Activated gamma-delta T cell treated with anti-CD3 and anti-CD28 coated beads, Interleukin-2, amount 50 U/mL, for 16 hours (primary cell): ENCODE results near the gene CLTB.

ENCODE experiments used
- DNase-seq: peaks from one replicate; pipeline ENCODE4 v3.0.0-alpha.2; 2020; ENCODE audit warnings: low read depth

Gene CLTB

DNA sequence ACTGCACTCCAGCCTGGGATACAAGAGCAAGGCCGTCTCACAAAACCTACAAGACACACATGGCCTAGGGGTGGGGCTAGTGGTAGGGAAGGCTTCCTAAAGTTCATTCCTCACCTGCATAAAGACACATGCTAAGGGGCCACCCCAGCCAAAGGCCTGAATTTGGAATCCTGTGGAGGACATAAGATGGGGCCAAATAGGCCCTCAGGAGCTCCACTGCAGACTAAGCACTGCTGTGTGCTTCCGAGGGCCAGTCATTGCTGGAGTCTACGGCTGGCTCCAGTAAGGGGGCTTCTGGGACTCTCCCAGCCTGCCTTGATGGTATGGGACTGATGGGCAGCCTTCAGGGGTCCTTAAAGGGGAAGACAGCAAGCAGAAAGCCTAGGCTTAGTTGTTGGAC is 33.6 kb downstream of the CLTB start:
- no peak for DNase-seq

- DNase-seq: no peak
Measured at GRCh38 chr5:176381979-176382378, 34.4 kb downstream of the CLTB start.

GRCh38 chr5:176381423-176381822 is 34.9 kb downstream of the CLTB start:
- DNase-seq: no peak

- no peak for DNase-seq
Measured at GRCh38 chr5:176379881-176380280, 36.5 kb downstream of the CLTB start.

DNA sequence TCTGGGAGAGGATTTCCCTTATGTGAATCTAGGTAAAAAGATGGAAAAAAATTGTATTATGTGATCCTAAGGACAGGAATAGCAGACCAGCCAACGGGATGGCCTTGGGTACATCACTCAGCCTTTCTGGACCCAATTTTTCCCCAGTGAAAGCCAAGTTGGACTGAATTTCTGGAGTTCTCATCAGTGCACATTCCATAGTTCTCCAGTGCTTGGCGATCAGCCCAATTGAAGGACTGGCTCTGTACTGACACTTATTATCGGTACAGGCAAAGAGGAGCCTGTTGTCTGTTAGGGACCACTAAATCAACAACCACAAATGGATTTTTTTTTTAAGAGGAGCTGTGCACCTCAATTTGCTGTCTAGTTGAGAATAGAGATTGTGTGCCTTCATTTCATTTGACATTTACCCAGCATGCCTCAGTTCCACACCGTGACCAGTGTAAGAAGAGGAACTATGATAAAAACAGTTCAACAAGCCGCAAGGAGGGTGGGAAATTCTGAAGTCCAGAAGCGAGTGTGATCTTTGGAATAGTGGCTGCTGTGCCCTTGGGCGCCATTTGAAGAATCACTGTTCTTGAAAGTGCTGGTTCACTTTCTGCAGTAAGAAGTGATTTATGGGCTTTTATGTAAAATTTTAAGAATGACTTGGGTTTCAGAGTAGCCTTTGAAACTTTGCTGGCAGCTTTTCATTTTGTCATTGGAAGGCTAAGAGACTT is 43.1 kb downstream of the CLTB start:
- no peak for DNase-seq

DNA sequence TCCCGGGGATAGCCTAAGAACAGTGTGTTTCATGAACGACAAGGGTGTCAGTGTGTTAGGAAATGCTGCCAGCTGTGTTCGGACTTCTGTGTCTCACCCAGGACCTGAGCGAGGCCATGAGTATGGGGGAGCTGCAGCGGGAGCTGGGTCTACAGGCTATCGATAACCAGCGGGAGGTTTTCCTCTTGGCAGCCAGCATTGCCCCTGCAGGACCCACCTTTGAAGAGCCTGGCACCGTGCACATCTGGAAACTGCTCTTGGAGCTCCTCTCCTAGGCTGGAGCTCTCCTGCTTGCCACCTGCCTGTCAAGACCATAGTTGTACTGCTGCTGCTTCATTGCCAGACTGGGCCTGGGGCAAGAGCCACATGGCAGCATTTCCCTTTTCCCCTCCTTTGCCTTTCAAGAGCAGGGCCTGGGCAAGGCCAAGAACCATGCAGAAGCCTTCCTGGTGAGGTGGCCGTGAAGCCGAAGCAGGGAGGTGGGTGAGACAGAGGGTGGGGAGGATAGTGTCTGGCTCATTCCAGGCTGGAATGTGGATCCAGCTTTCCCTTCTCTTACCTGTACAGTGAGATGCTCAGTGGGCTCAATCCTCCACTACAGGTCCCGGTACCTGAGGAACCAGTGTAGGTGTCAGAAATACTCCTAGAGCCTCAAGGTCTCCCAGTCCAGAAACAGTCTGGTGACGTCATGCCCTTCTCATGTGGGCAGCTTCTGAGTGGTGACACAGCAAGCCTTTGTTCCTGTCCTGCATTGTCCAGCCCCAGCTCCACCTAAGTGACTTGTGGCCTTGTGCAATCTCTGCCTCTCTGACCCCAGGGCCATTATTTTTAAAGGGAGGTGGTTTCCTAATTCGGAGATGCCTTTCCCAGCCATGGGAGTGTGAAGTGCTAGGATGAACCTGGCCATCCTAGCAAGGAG is 44.5 kb downstream of the CLTB start:
- DNase-seq: no peak

DNA sequence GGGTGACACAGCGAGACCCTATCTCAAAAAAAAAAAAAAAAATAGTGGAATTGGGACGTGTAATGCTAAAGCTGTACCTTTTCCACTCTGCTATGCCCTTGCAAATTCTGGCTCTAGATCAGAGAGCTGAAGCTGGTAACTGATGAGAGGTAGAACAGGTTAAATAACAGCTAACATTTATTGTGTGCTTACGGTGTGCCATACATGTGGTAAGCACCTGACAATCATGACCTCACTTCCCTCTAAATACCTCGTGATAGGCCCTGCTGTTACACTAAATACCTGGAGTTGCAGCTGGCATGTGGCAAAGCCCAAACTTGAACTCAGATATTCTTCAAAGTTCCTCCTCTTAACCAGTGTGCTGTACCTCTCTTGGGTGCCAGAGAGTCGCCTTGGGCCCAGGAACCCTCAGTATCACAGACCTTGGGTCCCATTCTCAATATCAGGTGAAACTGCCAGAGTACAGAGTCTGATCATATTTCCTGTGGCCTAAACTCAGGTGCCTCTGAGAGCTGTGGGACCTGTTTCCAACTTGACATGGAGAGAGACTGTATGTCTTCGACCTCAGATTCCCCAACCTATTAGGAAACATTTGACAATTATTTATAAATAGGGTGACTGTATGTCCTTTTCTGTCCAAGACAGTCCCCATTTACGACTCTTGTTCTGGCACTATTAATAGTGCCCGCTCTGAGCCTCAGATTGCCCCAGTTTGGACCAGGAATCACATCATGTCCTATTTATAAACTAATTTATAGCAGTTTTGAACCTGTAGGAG is 46.2 kb downstream of the CLTB start:
- no peak for DNase-seq

DNA sequence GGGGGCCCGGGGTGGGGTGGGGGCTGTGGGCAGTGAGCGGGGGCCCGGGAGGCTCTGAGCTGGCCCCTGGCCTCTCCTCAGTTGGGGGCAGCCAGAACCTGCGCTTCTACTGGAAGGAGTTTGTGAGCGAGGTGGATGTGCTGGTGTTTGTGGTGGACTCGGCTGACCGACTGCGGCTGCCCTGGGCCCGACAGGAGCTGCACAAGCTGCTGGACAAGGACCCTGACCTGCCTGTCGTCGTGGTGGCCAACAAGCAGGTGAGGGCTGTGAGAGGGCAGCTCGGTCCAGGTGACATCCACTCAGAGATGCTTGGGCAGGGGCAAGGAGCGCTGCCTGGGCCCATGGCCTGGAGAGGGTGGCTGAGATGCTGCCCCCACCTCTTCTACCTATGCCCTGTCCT is 47.6 kb downstream of the CLTB start:
- no peak for DNase-seq

- DNase-seq: no peak
Measured at GRCh38 chr5:176366232-176366894, 50.0 kb downstream of the CLTB start.

GRCh38 chr5:176365351-176366231 is 50.7 kb downstream of the CLTB start, which contains the start of gene ARL10:
ARL10 (plus strand) TSS chr5:176365487; CDS start chr5:176365564, 77 bp downstream.
- DNase-seq: peak; percentile 36

DNA sequence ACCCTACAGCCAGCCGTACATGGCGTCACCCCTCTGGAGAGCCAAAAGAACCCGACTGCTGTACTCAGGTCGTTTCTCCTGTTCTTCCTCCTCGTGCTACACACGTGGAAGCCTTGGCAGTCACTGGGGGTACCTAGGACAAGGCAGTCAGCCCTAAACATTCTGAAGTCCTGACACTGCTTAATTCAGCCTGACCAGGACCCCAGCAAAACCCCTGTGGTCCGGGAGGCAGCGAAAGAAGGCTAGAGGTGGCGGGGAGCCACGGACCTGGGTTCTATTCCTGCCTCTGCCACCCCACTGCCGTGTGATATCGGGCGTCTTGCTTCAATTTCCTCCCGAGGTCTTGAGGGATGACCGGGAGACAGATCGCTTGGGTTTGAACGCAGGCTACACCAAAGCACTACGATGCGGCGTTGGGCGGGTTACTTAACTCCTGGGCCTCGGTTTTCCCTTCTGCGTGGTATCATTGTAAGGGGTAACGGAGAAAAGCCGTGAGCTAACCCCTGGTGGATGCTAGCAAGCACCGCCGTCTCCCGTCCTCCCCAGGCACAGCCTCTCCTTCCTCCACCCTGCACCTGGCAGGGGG is 51.5 kb downstream of the CLTB start:
- no peak for DNase-seq

DNA sequence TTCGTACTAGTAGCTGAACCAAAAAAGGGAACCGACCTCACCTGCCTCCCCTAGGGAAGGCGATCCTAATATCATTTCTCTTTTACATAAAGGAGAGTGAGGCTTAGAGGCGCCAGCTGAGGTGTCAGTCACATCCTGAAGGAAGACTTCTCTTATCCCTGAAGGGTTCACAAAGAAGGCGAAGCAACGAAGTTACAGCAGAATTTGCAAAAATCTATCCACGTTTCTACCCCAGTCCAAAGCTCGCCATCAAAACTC is 54.2 kb downstream of the CLTB start:
- no peak for DNase-seq

- DNase-seq: peak; percentile 90
Measured at GRCh38 chr5:176361437-176362232, 54.7 kb downstream of the CLTB start, which contains the start of gene KIAA1191. KIAA1191 (minus strand) TSS chr5:176361764; CDS start chr5:176359508, 2,256 bp downstream.

DNA sequence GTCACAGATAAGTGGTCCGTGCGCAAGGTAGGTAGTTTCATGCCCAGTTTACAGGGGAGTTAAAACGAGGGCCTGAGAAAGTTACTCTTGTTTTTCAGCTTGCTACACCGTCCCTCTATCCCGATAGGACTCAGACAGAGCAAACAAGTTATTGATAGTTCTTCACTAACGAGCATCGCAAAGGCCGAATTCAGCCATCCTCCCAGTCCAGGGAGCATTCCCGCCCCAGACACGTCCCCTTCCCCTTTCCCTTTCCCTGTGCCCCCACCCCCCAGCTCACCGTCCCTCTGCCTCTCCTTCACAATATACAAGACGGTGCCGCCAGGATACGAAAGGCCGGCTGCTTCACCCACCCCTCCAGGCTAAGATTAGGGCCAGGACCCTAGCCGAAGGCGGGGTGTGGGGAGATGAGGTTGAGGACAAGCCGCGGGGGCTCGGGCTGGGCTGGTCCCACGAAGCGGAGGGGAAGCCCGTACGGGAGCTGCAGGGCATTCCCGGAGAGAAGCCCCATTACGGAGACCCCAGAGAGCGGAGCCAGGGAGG is 55.4 kb downstream of the CLTB start:
- DNase-seq: peak; percentile 12

GRCh38 chr5:176359658-176360057 is 56.7 kb downstream of the CLTB start:
- DNase-seq: no peak

DNA sequence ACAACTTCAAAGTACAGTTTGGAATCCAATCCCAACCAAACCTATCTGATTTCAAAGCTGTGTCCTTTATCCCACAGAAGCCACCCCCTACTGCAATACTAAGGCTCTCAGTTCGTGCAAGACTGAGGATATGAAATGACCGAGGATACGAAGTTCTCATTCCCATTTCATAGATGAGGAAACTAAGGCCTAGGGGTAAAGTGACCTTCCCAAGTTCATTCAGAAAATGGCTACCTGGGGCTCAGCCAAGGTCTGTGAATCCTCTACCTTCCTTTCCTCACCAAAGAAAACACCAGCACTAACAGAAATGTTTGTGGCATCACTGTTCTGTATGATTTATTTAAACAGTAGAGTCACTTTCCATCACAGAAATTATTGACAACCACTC is 60.2 kb downstream of the CLTB start:
- no peak for DNase-seq

DNA sequence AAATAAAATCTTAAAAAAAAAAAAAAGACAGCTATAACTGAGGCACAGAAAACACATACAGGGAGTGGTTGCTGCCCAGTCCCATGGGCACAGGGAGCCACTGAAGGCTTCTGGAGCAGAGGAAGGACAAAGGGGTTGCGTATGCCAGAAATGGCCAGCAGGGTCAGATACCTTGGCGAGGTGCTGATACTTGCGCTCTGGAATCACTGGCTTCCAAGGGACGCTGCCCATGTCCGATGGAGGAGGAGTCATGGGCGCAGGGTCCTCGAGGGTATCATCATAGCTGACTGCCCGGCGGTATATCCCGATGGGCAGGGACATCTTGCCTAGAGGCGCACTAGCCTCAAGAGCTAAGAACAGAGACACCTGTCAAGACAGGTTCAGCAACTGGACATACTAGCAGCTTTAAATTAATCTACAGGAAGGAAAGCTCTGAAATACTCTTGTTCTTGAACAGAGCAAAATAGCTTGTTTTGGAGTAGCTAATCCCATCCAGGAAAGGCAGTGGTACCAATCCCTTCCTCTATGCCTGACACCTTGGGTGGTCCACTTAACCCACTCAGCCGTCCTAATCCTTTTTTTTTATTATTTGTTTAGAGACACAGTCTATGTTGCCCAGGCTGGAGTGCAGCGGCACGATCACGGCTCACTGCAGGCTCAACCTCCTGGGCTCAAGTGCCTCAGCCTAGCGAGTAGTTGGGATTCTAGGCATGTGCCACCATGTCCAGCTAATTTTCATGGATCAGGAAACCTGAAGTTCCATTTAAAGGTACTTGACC is 60.8 kb downstream of the CLTB start:
- DNase-seq: no peak

- DNase-seq: no peak
Measured at GRCh38 chr5:176353533-176353932, 62.8 kb downstream of the CLTB start.
